Gastrocnemius medialis (tissue), 4 donors: ENCODE data around the gene DCBLD2. TPM values are rescaled to one million over a fixed set of nuclear protein-coding genes. Genes with fewer than 3 reads are reported as not detected.

Source experiments
- ATAC-seq, 2 donors: fragments of 150-250 bp; one replicate each; pipeline ENCODE4 v1.9.1; 2016
- DNase-seq, 2 donors: peaks; one replicate each; pipeline ENCODE4 v3.0.0-alpha.2; 2019
- H3K27ac ChIP-seq, 4 donors: fragments of 200-600 bp; sonication (generic); 1 replicate in 1 of 4; 2 replicates in 3 of 4; pipeline ENCODE4 v1.5.1; 2016 to 2018; ENCODE audit warnings: mild to moderate bottlenecking in 2 of 4, moderate library complexity in 1 of 4
- H3K27me3 ChIP-seq, 3 donors: fragments of 200-600 bp; sonication (generic) in 2 of 3; 1 replicate in 1 of 3; 2 replicates in 2 of 3; pipeline versions ENCODE4 v1.5.1 to v1.6.0; 2016 to 2019; ENCODE audit warnings: mild to moderate bottlenecking in 1 of 3, moderate library complexity in 1 of 3
- H3K36me3 ChIP-seq, 2 donors: fragments of 200-600 bp; sonication (generic) in 1 of 2; one replicate each; pipeline ENCODE4 v1.5.1; 2017 to 2018
- H3K4me1 ChIP-seq, 2 donors: fragments of 200-600 bp; sonication (generic) in 1 of 2; one replicate each; pipeline ENCODE4 v1.5.1; 2016 to 2017; ENCODE audit warnings: mild to moderate bottlenecking in 2 of 2
- H3K4me3 ChIP-seq, 4 donors: fragments of 200-600 bp; sonication (generic) in 3 of 4; 1 replicate in 1 of 4; 2 replicates in 3 of 4; pipeline ENCODE4 v1.5.1; 2016 to 2019; ENCODE audit warnings: mild to moderate bottlenecking in 2 of 4
- H3K9me3 ChIP-seq, 3 donors: fragments of 200-600 bp; sonication (generic) in 2 of 3; 1 replicate in 1 of 3; 2 replicates in 2 of 3; pipeline ENCODE4 v1.5.1; 2016 to 2019
- POLR2A ChIP-seq, 2 donors: fragments of 450-650 bp; IDR thresholded peaks; one replicate each; pipeline ENCODE4 v1.6.1; 2017; ENCODE audit warnings: antibody characterized with exemption in 2 of 2, mild to moderate bottlenecking in 2 of 2, moderate library complexity in 2 of 2
- in situ Hi-C, 4 donors: fragments of 200-750 bp; cut with MboI; loops; one replicate each; pipeline versions ENCODE4 v1.15.0 to v1.8.0; 2017; ENCODE audit warnings: low sequenced_read_pairs in 4 of 4
- intact Hi-C: fragments of 100-400 bp; cut with DNase I; formaldehyde crosslinking; loops from one replicate; pipeline ENCODE4 v1.15.1; 2023; ENCODE audit warnings: low total_unique reads
- total RNA-seq, 4 donors: library from RNA; depleted of rRNA; stranded (reverse); fragments of >200 nt; gene quantifications; one replicate each; pipeline versions ENCODE4 v1.1.0 to v1.2.3, GENCODE V29; 2016
- TF ChIP-seq, protein P1 (sequence below), 5 experiments: fragments of 450-650 bp in 3 of 5; fragments of 200-600 bp in 2 of 5; sonication (generic) in 2 of 5; IDR thresholded peaks in 4 of 5; conservative IDR thresholded peaks in 1 of 5; 1 replicate in 4 of 5; 2 replicates in 1 of 5; pipeline ENCODE4 v1.5.1; 2016 to 2019; ENCODE audit warnings: antibody characterized with exemption in 5 of 5, mild to moderate bottlenecking in 3 of 5, moderate library complexity in 3 of 5

DCBLD2 gene, protein sequence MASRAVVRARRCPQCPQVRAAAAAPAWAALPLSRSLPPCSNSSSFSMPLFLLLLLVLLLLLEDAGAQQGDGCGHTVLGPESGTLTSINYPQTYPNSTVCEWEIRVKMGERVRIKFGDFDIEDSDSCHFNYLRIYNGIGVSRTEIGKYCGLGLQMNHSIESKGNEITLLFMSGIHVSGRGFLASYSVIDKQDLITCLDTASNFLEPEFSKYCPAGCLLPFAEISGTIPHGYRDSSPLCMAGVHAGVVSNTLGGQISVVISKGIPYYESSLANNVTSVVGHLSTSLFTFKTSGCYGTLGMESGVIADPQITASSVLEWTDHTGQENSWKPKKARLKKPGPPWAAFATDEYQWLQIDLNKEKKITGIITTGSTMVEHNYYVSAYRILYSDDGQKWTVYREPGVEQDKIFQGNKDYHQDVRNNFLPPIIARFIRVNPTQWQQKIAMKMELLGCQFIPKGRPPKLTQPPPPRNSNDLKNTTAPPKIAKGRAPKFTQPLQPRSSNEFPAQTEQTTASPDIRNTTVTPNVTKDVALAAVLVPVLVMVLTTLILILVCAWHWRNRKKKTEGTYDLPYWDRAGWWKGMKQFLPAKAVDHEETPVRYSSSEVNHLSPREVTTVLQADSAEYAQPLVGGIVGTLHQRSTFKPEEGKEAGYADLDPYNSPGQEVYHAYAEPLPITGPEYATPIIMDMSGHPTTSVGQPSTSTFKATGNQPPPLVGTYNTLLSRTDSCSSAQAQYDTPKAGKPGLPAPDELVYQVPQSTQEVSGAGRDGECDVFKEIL
- total RNA-seq: 1 to 10 TPM; 5.6 to 9.0 (median 6.7) TPM

DNA sequence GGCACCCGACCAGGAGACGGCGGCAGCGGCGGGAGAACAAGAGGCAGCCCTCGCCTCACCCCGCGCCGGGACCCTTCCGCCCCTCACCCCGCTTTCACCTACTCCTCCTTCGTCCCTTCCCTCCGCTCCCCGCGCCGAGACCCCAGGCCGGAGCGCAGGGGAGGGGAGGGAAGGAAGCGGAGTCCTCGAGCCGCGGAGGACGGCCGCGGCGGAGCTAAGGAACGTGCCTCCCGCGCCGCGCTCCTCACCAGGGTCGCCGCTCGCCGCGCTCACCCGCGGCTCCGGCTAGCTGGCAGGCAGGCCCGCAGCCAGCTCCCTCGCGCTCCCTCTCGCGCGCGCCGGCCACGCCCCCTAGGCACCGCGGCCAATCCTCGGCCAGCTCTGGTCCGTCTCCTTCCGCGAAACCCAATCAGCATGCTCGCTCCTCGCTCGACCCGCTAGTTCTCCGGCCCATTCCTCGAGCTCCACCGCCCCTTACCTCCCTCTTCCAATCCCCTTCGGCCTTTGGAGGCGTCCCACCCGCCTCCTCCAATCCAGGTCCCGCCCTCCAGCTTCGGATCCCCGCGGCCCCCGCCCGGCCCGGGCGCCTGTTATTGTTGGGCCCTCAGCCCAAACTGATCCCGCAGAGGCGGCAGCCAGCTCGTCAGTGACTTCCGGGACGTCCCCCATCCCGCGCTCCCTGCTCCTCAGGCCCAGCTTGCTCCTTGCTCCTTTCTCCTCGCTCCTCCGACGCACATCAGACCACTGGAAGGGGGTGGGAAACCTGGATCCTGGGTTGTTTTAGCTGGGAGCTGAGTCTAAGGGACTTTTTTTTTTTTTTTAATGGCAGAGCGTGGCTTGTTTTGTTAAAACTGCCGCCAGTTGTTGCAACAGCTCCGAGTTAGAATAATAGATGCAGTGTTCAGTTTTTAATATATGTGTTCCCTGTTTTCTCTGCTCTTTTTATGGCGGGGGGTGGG lies at the start of gene DCBLD2:
DCBLD2 (minus strand) TSS at position 304 of the 959 bp plus-strand sequence. CDS start 369 bp downstream, outside the sequence.
- intact Hi-C loops: loop anchor here (2.0 to 5.0 kb wide), 4 partner anchors 84 to 379 kb away; partner anchors contain the start of genes CLDND1 and CPOX
- in situ Hi-C loops: no loop called here
- Histone ChIP-seq H3K4me1 (peaks cover 4 to 15% of the 10 kb centered on the region in 2 donors), H3K36me3 (no peaks in the 10 kb centered on the region), H3K9me3 (no peaks in the 10 kb centered on the region), H3K27me3 (no peaks in the 10 kb centered on the region), H3K4me3 (peak within 1 kb of the TSS; percentile 83 to 96 (median 88)), H3K27ac (peak within 1 kb of the TSS; percentile 87 to 91 (median 89))
- DNase-seq (peak; percentile 98), ATAC-seq (peak; percentile 99)
- TF ChIP-seq, protein P1, sequence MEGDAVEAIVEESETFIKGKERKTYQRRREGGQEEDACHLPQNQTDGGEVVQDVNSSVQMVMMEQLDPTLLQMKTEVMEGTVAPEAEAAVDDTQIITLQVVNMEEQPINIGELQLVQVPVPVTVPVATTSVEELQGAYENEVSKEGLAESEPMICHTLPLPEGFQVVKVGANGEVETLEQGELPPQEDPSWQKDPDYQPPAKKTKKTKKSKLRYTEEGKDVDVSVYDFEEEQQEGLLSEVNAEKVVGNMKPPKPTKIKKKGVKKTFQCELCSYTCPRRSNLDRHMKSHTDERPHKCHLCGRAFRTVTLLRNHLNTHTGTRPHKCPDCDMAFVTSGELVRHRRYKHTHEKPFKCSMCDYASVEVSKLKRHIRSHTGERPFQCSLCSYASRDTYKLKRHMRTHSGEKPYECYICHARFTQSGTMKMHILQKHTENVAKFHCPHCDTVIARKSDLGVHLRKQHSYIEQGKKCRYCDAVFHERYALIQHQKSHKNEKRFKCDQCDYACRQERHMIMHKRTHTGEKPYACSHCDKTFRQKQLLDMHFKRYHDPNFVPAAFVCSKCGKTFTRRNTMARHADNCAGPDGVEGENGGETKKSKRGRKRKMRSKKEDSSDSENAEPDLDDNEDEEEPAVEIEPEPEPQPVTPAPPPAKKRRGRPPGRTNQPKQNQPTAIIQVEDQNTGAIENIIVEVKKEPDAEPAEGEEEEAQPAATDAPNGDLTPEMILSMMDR (IDR thresholded peaks at IDR 0.05 in 4 of 5, conservative IDR thresholded peaks at IDR 0.05 in 1 of 5): no peak
- peak; percentile 87 to 95 for TF ChIP-seq POLR2A (IDR thresholded peaks at IDR 0.05)

DNA sequence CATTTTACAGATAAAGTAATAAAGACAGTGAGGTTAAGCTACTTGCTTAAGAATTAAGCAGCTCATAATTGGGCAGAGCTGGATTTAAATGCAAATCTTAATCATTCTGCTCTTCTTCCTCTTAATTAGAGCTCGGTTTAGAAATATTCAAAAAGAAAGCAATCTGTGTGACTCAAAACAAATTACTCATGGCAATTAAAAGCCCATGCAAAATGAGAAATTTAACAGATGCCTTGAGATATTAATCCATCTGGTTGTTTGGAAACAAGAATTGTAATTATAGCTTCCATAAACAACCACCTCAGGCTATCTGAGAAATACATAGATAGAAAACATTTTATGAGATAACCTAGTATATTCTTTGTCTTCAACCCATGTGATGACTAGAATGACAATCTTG lies 44.2 kb upstream of the DCBLD2 start:
- Histone ChIP-seq H3K27me3 (no peaks in the 10 kb centered on the region), H3K4me3 (no peak overlapping the region), H3K9me3 (no peaks in the 10 kb centered on the region), H3K27ac (no peak overlapping the region), H3K4me1 (no peaks in the 10 kb centered on the region), H3K36me3 (no peaks in the 10 kb centered on the region)
- TF ChIP-seq, protein P1 (IDR thresholded peaks at IDR 0.05 in 4 of 5, conservative IDR thresholded peaks at IDR 0.05 in 1 of 5): no peak
- TF ChIP-seq POLR2A (IDR thresholded peaks at IDR 0.05): no peak
- in situ Hi-C loops (no loop called here), intact Hi-C loops (no loop called here)
- DNase-seq: no peak
- no peak for ATAC-seq

DNA sequence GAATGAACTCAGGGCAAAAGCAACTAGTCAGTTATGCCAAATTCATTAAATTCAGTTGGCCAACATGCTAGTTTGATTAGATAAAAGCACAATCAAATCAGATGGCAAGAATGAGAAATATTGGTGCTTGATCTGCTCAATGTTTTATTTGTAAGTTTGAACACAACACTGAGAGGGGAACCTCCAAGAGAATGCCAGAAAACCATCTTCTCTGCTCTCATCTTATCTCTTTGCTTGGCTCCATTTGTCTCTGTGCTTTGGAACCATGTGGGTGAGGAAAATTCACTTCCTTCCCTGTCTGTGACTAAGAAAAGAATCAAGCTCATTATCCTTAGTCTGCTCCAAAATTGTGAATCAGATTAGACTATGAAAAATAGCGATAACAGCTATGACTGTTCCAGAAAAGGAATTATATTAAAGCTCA lies 43.6 kb upstream of the DCBLD2 start:
- in situ Hi-C loops: no loop called here
- no peaks in the 10 kb centered on the region for H3K4me1 ChIP-seq
- H3K27ac ChIP-seq: no peak overlapping the region
- no peak for ATAC-seq
- intact Hi-C loops: no loop called here
- no peaks in the 10 kb centered on the region for H3K36me3 ChIP-seq
- no peaks in the 10 kb centered on the region for H3K27me3 ChIP-seq
- DNase-seq: no peak
- TF ChIP-seq, protein P1 (IDR thresholded peaks at IDR 0.05 in 4 of 5, conservative IDR thresholded peaks at IDR 0.05 in 1 of 5): no peak
- no peak for TF ChIP-seq POLR2A (IDR thresholded peaks at IDR 0.05)
- H3K9me3 ChIP-seq: no peaks in the 10 kb centered on the region
- H3K4me3 ChIP-seq: no peak overlapping the region

DNA sequence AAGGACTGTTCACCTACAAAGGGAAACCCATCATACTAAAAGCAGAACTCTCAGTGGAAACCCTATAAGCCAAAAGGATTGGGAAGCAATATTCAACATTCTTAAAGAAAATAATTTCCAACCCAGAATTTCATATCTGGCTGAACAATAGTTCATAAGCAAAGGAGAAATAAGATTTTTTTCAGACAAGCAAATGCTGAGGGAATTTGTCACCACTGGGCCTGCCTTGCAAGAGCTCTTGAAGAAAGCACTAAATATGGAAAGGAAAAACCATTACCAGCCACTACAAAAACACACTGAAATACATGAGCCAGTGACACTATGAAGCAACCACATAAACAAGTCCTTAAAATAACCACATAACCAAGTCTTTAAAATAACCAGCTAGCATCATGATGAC lies 28.9 kb upstream of the DCBLD2 start:
- in situ Hi-C loops: no loop called here
- Histone ChIP-seq H3K9me3 (peaks cover 0 to 5% (median 0%) of the 10 kb centered on the region in 3 donors), H3K27ac (no peak overlapping the region), H3K4me1 (no peaks in the 10 kb centered on the region), H3K27me3 (no peaks in the 10 kb centered on the region), H3K36me3 (no peaks in the 10 kb centered on the region), H3K4me3 (no peak overlapping the region)
- no peak for TF ChIP-seq POLR2A (IDR thresholded peaks at IDR 0.05)
- TF ChIP-seq, protein P1 (IDR thresholded peaks at IDR 0.05 in 4 of 5, conservative IDR thresholded peaks at IDR 0.05 in 1 of 5): no peak
- ATAC-seq: no peak
- intact Hi-C loops: no loop called here
- DNase-seq: no peak
